Activated naive CD4-positive, alpha-beta T cell treated with anti-CD3 and anti-CD28 coated beads, Interleukin-2, amount 50 U/mL, for 16 hours (primary cell): Measurements from ENCODE around the gene IGF1R.

Source experiments
- DNase-seq: peaks from one replicate; pipeline ENCODE4 v3.0.0-alpha.2; 2020

Gene IGF1R

GRCh38 chr15:98673133-98673532 is 24.8 kb downstream of the IGF1R start:
- DNase-seq = no peak

GRCh38 chr15:98674336-98674735 is 26.0 kb downstream of the IGF1R start:
- DNase-seq = no peak

- DNase-seq = no peak
Measured at GRCh38 chr15:98676586-98677270, 28.4 kb downstream of the IGF1R start.

GRCh38 chr15:98677345-98678059 is 29.2 kb downstream of the IGF1R start:
- DNase-seq = no peak

GRCh38 chr15:98678484-98678883 is 30.1 kb downstream of the IGF1R start:
- DNase-seq = no peak

GRCh38 chr15:98681061-98681460 is 32.7 kb downstream of the IGF1R start:
- DNase-seq = no peak

GRCh38 chr15:98682992-98683701 is 34.8 kb downstream of the IGF1R start:
- no peak for DNase-seq

- DNase-seq = no peak
Measured at GRCh38 chr15:98683831-98684230, 35.5 kb downstream of the IGF1R start.

- DNase-seq = no peak
Measured at GRCh38 chr15:98684436-98684835, 36.1 kb downstream of the IGF1R start.

- no peak for DNase-seq
Measured at GRCh38 chr15:98684995-98685525, 36.7 kb downstream of the IGF1R start.

- no peak for DNase-seq
Measured at GRCh38 chr15:98686983-98687382, 38.6 kb downstream of the IGF1R start.

- DNase-seq = no peak
Measured at GRCh38 chr15:98689431-98689861, 41.1 kb downstream of the IGF1R start.

- DNase-seq = no peak
Measured at GRCh38 chr15:98690272-98690950, 42.1 kb downstream of the IGF1R start.

- DNase-seq = no peak
Measured at GRCh38 chr15:98692213-98692612, 43.9 kb downstream of the IGF1R start.

- DNase-seq = no peak
Measured at GRCh38 chr15:98694161-98694560, 45.8 kb downstream of the IGF1R start.

- DNase-seq = no peak
Measured at GRCh38 chr15:98698792-98699191, 50.5 kb downstream of the IGF1R start.

- DNase-seq = no peak
Measured at GRCh38 chr15:98699591-98700424, 51.5 kb downstream of the IGF1R start.

- DNase-seq = no peak
Measured at GRCh38 chr15:98700519-98700918, 52.2 kb downstream of the IGF1R start.

- DNase-seq = no peak
Measured at GRCh38 chr15:98703126-98703685, 54.9 kb downstream of the IGF1R start.

- DNase-seq = no peak
Measured at GRCh38 chr15:98705070-98705469, 56.7 kb downstream of the IGF1R start.

GRCh38 chr15:98706387-98706786 is 58.0 kb downstream of the IGF1R start:
- DNase-seq = no peak

- DNase-seq = no peak
Measured at GRCh38 chr15:98706986-98707385, 58.6 kb downstream of the IGF1R start.
